ENCODE results near the gene BRMS1L. TPM values are rescaled to one million over a fixed set of nuclear protein-coding genes. Genes with fewer than 3 reads are reported as not detected.

Gene BRMS1L
- total and polyA plus RNA-seq, 2 donors (not counting 3 experiments of a cell fraction or from before 2014, with no cell fraction given) = 4.0 to 7.7 TPM

DNA sequence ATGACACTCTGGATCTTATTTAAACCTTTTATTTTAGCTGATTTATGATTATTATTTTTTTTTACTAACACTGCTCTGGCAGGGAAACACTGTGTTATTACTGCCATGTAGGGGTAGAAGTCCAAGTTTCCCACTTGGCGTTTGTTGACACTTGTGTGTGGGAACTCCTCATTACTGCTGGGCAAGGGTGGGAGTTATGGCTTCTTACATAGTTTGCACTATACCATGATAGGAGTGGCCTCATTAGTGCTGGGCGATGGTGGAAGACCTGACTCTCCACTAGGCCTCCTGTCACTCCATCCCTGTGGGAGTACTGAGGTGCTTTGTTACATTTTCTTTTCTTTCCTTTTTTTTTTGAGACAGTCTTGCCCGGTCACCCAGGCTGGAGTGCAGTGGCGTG, 83.5 kb downstream of the BRMS1L start:
- CTCF ChIA-PET = no interaction called here
- POLR2A ChIA-PET = interaction anchor here (0.5 kb wide), 1 partner anchor 57 kb away, joined by 3 read pairs; no protein-coding TSS in a partner anchor
- no peak overlapping the region for H3K4me2 ChIP-seq (ENCODE audit: insufficient read depth, low read length)
- H3K4me3 ChIP-seq (replicated peaks in 1 of 3; ENCODE audit: insufficient read depth in 1 of 3, low read depth in 1 of 3, low read length in 3 of 3) = no peak overlapping the region
- H3K4me1 ChIP-seq (ENCODE audit: control insufficient read depth, extremely low read depth, insufficient read depth, low read length) = no peaks in the 10 kb centered on the region
- no peaks in the 10 kb centered on the region for H4K20me1 ChIP-seq (replicated peaks; ENCODE audit: control insufficient read depth, extremely low read depth, insufficient read depth, low read length)
- H3K27me3 ChIP-seq (ENCODE audit: control insufficient read depth in 2 of 2, insufficient read depth in 2 of 2, low read length in 2 of 2) = no peaks in the 10 kb centered on the region
- H3K36me3 ChIP-seq (ENCODE audit: control insufficient read depth in 2 of 2, extremely low read depth in 1 of 2, insufficient read depth in 2 of 2, low read length in 2 of 2) = no peaks in the 10 kb centered on the region
- H3K27ac ChIP-seq (ENCODE audit: insufficient read depth, low read depth, low read length) = no peak overlapping the region
- H3K9me1 ChIP-seq (replicated peaks; ENCODE audit: control insufficient read depth, extremely low read depth, insufficient read depth, low read length) = no peaks in the 10 kb centered on the region
- no TSS peak for BruUV-seq (replicated peaks)
- dilution Hi-C loops (cut with MboI; ENCODE audit: extremely low pct_ligation_motif_present, low sequenced_read_pairs) = no loop called here
- FAIRE-seq (no peak), DNase-seq (ENCODE audit: low read depth, low spot score) (no peak)
- H3K79me2 ChIP-seq (ENCODE audit: control insufficient read depth, insufficient read depth, low read length) = no peaks in the 10 kb centered on the region
- intact Hi-C loops (cut with micrococcal nuclease) = no loop called here
- no peak for TF ChIP-seq POLR2AphosphoS5 (IDR thresholded peaks at IDR 0.05; ENCODE audit: insufficient read depth, low read depth, low read length)
- TF ChIP-seq JUN (IDR thresholded peaks at IDR 0.05; ENCODE audit: borderline replicate concordance, insufficient read depth, insufficient read length, low read depth) = no peak
- TF ChIP-seq, protein P1, sequence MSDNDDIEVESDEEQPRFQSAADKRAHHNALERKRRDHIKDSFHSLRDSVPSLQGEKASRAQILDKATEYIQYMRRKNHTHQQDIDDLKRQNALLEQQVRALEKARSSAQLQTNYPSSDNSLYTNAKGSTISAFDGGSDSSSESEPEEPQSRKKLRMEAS (IDR thresholded peaks at IDR 0.05; ENCODE audit: insufficient read depth, insufficient read length) = no peak
- TF ChIP-seq GATA2 (IDR thresholded peaks at IDR 0.05; ENCODE audit: insufficient read depth, insufficient read length, low read depth, low read length) = no peak
- TF ChIP-seq EZH2 (IDR thresholded peaks at IDR 0.05; ENCODE audit: borderline replicate concordance, low read depth, low read length, severe bottlenecking) = no peak
- no peak for TF ChIP-seq MYC (IDR thresholded peaks at IDR 0.05; ENCODE audit: low read depth, low read length)
- TF ChIP-seq FOS (IDR thresholded peaks at IDR 0.05; ENCODE audit: borderline replicate concordance, insufficient read depth, low read length) = no peak
- no peaks in the 10 kb centered on the region for H3K9me3 ChIP-seq (replicated peaks; ENCODE audit: control insufficient read depth, insufficient read depth, low read length)
- no peak overlapping the region for H2AFZ ChIP-seq (ENCODE audit: low read depth, low read length)
- no peak overlapping the region for H3K9ac ChIP-seq (replicated peaks; ENCODE audit: extremely low read depth, insufficient read depth, low read length)

DNA sequence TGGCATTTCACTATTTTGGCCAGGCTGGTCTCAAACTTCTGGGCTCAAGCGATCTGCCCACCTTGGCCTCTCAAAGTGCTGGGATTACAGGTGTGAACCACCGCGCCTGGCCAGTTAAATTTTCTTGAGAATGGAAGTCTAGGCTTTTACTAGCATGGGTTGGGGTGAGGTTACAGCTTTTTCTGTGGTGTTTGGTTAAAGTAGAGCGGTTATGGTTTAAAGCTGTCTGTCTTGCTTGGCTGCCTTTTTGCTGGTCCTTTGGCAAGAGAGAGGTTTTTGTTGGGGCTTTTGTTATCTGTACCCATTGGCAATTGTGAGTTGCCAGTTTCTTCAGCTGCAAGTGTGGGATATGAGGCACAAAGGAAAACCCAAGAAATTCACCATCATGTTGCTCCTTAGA, 84.1 kb downstream of the BRMS1L start:
- TF ChIP-seq POLR2A (IDR thresholded peaks at IDR 0.05; ENCODE audit: low read depth, low read length) = no peak
- TF ChIP-seq, protein P2, sequence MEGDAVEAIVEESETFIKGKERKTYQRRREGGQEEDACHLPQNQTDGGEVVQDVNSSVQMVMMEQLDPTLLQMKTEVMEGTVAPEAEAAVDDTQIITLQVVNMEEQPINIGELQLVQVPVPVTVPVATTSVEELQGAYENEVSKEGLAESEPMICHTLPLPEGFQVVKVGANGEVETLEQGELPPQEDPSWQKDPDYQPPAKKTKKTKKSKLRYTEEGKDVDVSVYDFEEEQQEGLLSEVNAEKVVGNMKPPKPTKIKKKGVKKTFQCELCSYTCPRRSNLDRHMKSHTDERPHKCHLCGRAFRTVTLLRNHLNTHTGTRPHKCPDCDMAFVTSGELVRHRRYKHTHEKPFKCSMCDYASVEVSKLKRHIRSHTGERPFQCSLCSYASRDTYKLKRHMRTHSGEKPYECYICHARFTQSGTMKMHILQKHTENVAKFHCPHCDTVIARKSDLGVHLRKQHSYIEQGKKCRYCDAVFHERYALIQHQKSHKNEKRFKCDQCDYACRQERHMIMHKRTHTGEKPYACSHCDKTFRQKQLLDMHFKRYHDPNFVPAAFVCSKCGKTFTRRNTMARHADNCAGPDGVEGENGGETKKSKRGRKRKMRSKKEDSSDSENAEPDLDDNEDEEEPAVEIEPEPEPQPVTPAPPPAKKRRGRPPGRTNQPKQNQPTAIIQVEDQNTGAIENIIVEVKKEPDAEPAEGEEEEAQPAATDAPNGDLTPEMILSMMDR (IDR thresholded peaks at IDR 0.05; ENCODE audit: extremely low read depth in 1 of 2, insufficient read depth in 1 of 2, low read depth in 1 of 2, low read length in 2 of 2) = no peak
- TF ChIP-seq POLR2AphosphoS5 (IDR thresholded peaks at IDR 0.05; ENCODE audit: insufficient read depth, low read depth, low read length) = no peak
- no peak for TF ChIP-seq GATA2 (IDR thresholded peaks at IDR 0.05; ENCODE audit: insufficient read depth, insufficient read length, low read depth, low read length)
- no peak for TF ChIP-seq EZH2 (IDR thresholded peaks at IDR 0.05; ENCODE audit: borderline replicate concordance, low read depth, low read length, severe bottlenecking)
- TF ChIP-seq, protein P1 (IDR thresholded peaks at IDR 0.05; ENCODE audit: insufficient read depth, insufficient read length) = no peak
- no peak for TF ChIP-seq MYC (IDR thresholded peaks at IDR 0.05; ENCODE audit: low read depth, low read length)
- no peak for TF ChIP-seq JUN (IDR thresholded peaks at IDR 0.05; ENCODE audit: borderline replicate concordance, insufficient read depth, insufficient read length, low read depth)
- no peak for TF ChIP-seq FOS (IDR thresholded peaks at IDR 0.05; ENCODE audit: borderline replicate concordance, insufficient read depth, low read length)
- H3K36me3 ChIP-seq (ENCODE audit: control insufficient read depth in 2 of 2, extremely low read depth in 1 of 2, insufficient read depth in 2 of 2, low read length in 2 of 2) = no peaks in the 10 kb centered on the region
- H3K4me1 ChIP-seq (ENCODE audit: control insufficient read depth, extremely low read depth, insufficient read depth, low read length) = no peaks in the 10 kb centered on the region
- intact Hi-C loops (cut with micrococcal nuclease) (no loop called here), dilution Hi-C loops (cut with MboI; ENCODE audit: extremely low pct_ligation_motif_present, low sequenced_read_pairs) (no loop called here)
- POLR2A ChIA-PET = no interaction called here
- H3K27ac ChIP-seq (ENCODE audit: insufficient read depth, low read depth, low read length) = no peak overlapping the region
- H3K4me3 ChIP-seq (replicated peaks in 1 of 3; ENCODE audit: insufficient read depth in 1 of 3, low read depth in 1 of 3, low read length in 3 of 3) = no peak overlapping the region
- no peak overlapping the region for H3K4me2 ChIP-seq (ENCODE audit: insufficient read depth, low read length)
- no peaks in the 10 kb centered on the region for H3K9me3 ChIP-seq (replicated peaks; ENCODE audit: control insufficient read depth, insufficient read depth, low read length)
- DNase-seq (ENCODE audit: low read depth, low spot score) (no peak), FAIRE-seq (no peak)
- no TSS peak for BruUV-seq (replicated peaks)
- H3K9ac ChIP-seq (replicated peaks; ENCODE audit: extremely low read depth, insufficient read depth, low read length) = no peak overlapping the region
- no peaks in the 10 kb centered on the region for H3K9me1 ChIP-seq (replicated peaks; ENCODE audit: control insufficient read depth, extremely low read depth, insufficient read depth, low read length)
- H4K20me1 ChIP-seq (replicated peaks; ENCODE audit: control insufficient read depth, extremely low read depth, insufficient read depth, low read length) = no peaks in the 10 kb centered on the region
- H2AFZ ChIP-seq (ENCODE audit: low read depth, low read length) = no peak overlapping the region
- H3K27me3 ChIP-seq (ENCODE audit: control insufficient read depth in 2 of 2, insufficient read depth in 2 of 2, low read length in 2 of 2) = no peaks in the 10 kb centered on the region
- H3K79me2 ChIP-seq (ENCODE audit: control insufficient read depth, insufficient read depth, low read length) = no peaks in the 10 kb centered on the region
- CTCF ChIA-PET = no interaction called here

Measured in endothelial cell of umbilical vein (primary cell).